ENCODE results near the gene HDAC4.

DNA sequence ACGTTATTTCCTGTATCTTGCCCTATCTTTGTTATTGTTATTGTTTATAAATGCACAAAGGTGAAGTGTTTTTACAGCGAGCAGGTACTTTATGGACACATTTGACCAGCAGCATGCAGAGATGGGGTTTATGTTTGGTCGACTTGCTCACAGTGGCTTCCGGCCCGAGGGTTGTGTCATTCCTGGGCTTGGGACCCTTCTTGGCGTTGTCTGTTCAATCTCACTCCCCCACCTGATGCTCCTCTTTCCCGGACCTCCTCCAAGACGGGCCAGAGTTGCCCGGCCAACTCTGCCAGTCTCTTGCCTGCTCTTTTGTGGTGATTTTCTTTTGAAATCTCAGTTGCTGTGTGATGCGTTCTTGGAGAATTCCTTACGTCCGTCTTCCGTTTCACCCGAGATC, 399.0 kb downstream of the HDAC4 start:
- no peak for TF ChIP-seq EZH2 (IDR thresholded peaks at IDR 0.05; ENCODE audit: low read depth)
- TF ChIP-seq, protein P1, sequence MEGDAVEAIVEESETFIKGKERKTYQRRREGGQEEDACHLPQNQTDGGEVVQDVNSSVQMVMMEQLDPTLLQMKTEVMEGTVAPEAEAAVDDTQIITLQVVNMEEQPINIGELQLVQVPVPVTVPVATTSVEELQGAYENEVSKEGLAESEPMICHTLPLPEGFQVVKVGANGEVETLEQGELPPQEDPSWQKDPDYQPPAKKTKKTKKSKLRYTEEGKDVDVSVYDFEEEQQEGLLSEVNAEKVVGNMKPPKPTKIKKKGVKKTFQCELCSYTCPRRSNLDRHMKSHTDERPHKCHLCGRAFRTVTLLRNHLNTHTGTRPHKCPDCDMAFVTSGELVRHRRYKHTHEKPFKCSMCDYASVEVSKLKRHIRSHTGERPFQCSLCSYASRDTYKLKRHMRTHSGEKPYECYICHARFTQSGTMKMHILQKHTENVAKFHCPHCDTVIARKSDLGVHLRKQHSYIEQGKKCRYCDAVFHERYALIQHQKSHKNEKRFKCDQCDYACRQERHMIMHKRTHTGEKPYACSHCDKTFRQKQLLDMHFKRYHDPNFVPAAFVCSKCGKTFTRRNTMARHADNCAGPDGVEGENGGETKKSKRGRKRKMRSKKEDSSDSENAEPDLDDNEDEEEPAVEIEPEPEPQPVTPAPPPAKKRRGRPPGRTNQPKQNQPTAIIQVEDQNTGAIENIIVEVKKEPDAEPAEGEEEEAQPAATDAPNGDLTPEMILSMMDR (conservative IDR thresholded peaks at IDR 0.05) = no peak
